Smooth muscle cell (in vitro differentiated cells): Measurements from ENCODE around the gene TSHZ2. TPM values are rescaled to one million over a fixed set of nuclear protein-coding genes. Genes with fewer than 3 reads are reported as not detected.

Experiments
- DNase-seq: peaks from one replicate; lab custom pipeline; 2025; ENCODE audit not compliant: unreplicated experiment; lab: John Stamatoyannopoulos, UW
- H2AFZ ChIP-seq: fragments of 200-600 bp; sonication (generic); 2 replicates; pipeline ENCODE4 v1.6.0; 2016; ENCODE audit warnings: antibody characterized with exemption, low read depth, mild to moderate bottlenecking
- H3F3A ChIP-seq: fragments of 200-600 bp; sonication (generic); 2 replicates; pipeline ENCODE4 v1.6.0; 2017; ENCODE audit warnings: antibody characterized with exemption, low read depth
- H3K27ac ChIP-seq: fragments of 200-600 bp; sonication (generic); 2 replicates; pipeline ENCODE4 v1.5.1; 2016; ENCODE audit warnings: low read depth, mild to moderate bottlenecking
- H3K27me3 ChIP-seq: fragments of 200-600 bp; sonication (generic); 2 replicates; pipeline ENCODE4 v1.6.1; 2016; ENCODE audit warnings: low read depth, mild to moderate bottlenecking
- H3K36me3 ChIP-seq: fragments of 200-600 bp; sonication (generic); 2 replicates; pipeline ENCODE4 v1.5.1; 2016; ENCODE audit warnings: low read depth
- H3K4me1 ChIP-seq: fragments of 200-600 bp; sonication (generic); 2 replicates; pipeline ENCODE4 v1.5.1; 2016; ENCODE audit warnings: low read depth
- H3K4me2 ChIP-seq: fragments of 200-600 bp; sonication (generic); 2 replicates; pipeline ENCODE4 v1.6.0; 2016; ENCODE audit warnings: mild to moderate bottlenecking
- H3K4me3 ChIP-seq: fragments of 200-600 bp; sonication (generic); 2 replicates; pipeline ENCODE4 v1.5.1; 2016; ENCODE audit warnings: mild to moderate bottlenecking
- H3K79me2 ChIP-seq: fragments of 200-600 bp; sonication (generic); 2 replicates; pipeline ENCODE4 v1.6.0; 2016; ENCODE audit warnings: low read depth, mild to moderate bottlenecking
- H3K9ac ChIP-seq: fragments of 200-600 bp; sonication (generic); 2 replicates; pipeline ENCODE4 v1.6.0; 2016; ENCODE audit warnings: low read depth
- H3K9me3 ChIP-seq: fragments of 200-600 bp; sonication (generic); replicated peaks from 2 replicates; pipeline ENCODE4 v1.5.1; 2016; ENCODE audit warnings: low read depth
- H4K20me1 ChIP-seq: fragments of 200-600 bp; sonication (generic); 2 replicates; pipeline ENCODE4 v1.6.0; 2016; ENCODE audit warnings: low read depth
- CTCF ChIP-seq: fragments of 200-600 bp; sonication (generic); IDR thresholded peaks from 2 replicates; pipeline ENCODE4 v1.5.1; 2017; ENCODE audit warnings: borderline replicate concordance, mild to moderate bottlenecking, antibody characterized with exemption; ENCODE audit not compliant: insufficient read depth, poor library complexity, severe bottlenecking
- WGBS: methylation state at CpG from one replicate; pipeline ENCODE4 v1.1.7; 2016; ENCODE audit warnings: low lambda C conversion rate; 5-methylcytosine and 5-hydroxymethylcytosine counted together
- polyA plus RNA-seq: library from polyadenylated mRNA; unstranded; fragments of >200 nt; fragmentation: Nextera tagmentation; extraction: Ambion mirVana; gene quantifications from 2 replicates; pipeline ENCODE4 v1.2.1, GENCODE V29; 2016
- total RNA-seq: library from RNA; depleted of rRNA; stranded (reverse); fragments of >200 nt; gene quantifications from 2 replicates; pipeline ENCODE4 v1.2.3, GENCODE V29; 2014

Gene TSHZ2
- total and polyA plus RNA-seq, 2 experiments from 2014 or later = 4.8 to 6.6 TPM

- H4K20me1 ChIP-seq = no peaks in the 10 kb centered on the region
- H3K36me3 ChIP-seq = no peaks in the 10 kb centered on the region
- no peaks in the 10 kb centered on the region for H3F3A ChIP-seq
- H3K9me3 ChIP-seq = no peaks in the 10 kb centered on the region
- no peak overlapping the region for H3K4me3 ChIP-seq
- DNase-seq = no peak
- no peak for TF ChIP-seq CTCF
- H3K4me2 ChIP-seq = no peak overlapping the region
- WGBS = 53% methylated on average over 6 of the region's 6 CpGs
- H3K27ac ChIP-seq = peak overlapping the region; percentile 21
- peaks cover 14% of the 10 kb centered on the region for H3K4me1 ChIP-seq
- no peak overlapping the region for H3K9ac ChIP-seq
- H2AFZ ChIP-seq = no peak overlapping the region
- no peaks in the 10 kb centered on the region for H3K27me3 ChIP-seq
- H3K79me2 ChIP-seq = no peaks in the 10 kb centered on the region
These were observed 473.2 kb downstream of the TSHZ2 start for GRCh38 chr20:53445321-53445731.

GRCh38 chr20:53445932-53446331, 473.8 kb downstream of the TSHZ2 start:
- TF ChIP-seq CTCF = no peak
- DNase-seq = no peak

GRCh38 chr20:53447316-53447715, 475.2 kb downstream of the TSHZ2 start:
- no peak overlapping the region for H2AFZ ChIP-seq
- no peak for TF ChIP-seq CTCF
- H4K20me1 ChIP-seq = no peaks in the 10 kb centered on the region
- H3F3A ChIP-seq = no peaks in the 10 kb centered on the region
- H3K9me3 ChIP-seq = no peaks in the 10 kb centered on the region
- H3K4me3 ChIP-seq = no peak overlapping the region
- no peak overlapping the region for H3K9ac ChIP-seq
- H3K27ac ChIP-seq = no peak overlapping the region
- DNase-seq = no peak
- H3K79me2 ChIP-seq = no peaks in the 10 kb centered on the region
- H3K4me2 ChIP-seq = no peak overlapping the region
- peaks cover 14% of the 10 kb centered on the region for H3K4me1 ChIP-seq
- H3K36me3 ChIP-seq = no peaks in the 10 kb centered on the region
- H3K27me3 ChIP-seq = no peaks in the 10 kb centered on the region
- WGBS = 81% methylated on average over 3 of the region's 3 CpGs

More at GRCh38 chr20:53445932-53446331, 473.8 kb downstream of the TSHZ2 start:
- H3K9ac ChIP-seq = no peak overlapping the region
- WGBS = over 99% methylated on average over 7 of the region's 7 CpGs
- no peaks in the 10 kb centered on the region for H3K79me2 ChIP-seq
- peak overlapping the region; percentile 8 for H3K27ac ChIP-seq
- H2AFZ ChIP-seq = no peak overlapping the region
- H3K4me1 ChIP-seq = peaks cover 14% of the 10 kb centered on the region
- H3K4me3 ChIP-seq = no peak overlapping the region
- no peak overlapping the region for H3K4me2 ChIP-seq
- no peaks in the 10 kb centered on the region for H3F3A ChIP-seq
- H3K9me3 ChIP-seq = no peaks in the 10 kb centered on the region
- H3K36me3 ChIP-seq = no peaks in the 10 kb centered on the region
- H4K20me1 ChIP-seq = no peaks in the 10 kb centered on the region
- H3K27me3 ChIP-seq = no peaks in the 10 kb centered on the region

DNA sequence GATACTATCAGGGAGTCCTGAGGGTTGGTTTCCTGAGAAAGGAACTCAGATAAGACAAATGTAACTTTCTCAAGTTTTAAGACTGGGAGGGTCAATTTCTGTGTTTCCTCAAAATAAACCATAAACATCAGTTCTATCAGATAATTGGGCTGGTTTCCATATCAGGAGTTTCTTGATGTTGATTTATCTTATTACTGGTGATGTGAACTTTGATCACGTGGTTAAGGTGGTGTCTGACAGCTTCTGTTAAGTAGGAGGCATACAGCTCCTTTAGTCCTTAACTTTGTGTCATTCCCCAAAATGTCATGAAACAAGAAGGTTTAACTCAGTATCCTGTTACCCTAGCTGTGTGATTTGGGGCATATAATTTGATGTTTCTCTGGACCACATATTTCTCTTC, 476.3 kb downstream of the TSHZ2 start:
- H3K4me3 ChIP-seq = no peak overlapping the region
- TF ChIP-seq CTCF = no peak
- no peak for DNase-seq

More for the DNA sequence above, 476.3 kb downstream of the TSHZ2 start:
- Histone ChIP-seq H3K4me2 (no peak overlapping the region), H3K27me3 (no peaks in the 10 kb centered on the region), H4K20me1 (no peaks in the 10 kb centered on the region), H3K36me3 (no peaks in the 10 kb centered on the region), H3K4me1 (peaks cover 14% of the 10 kb centered on the region), H3F3A (no peaks in the 10 kb centered on the region), H2AFZ (no peak overlapping the region), H3K79me2 (no peaks in the 10 kb centered on the region), H3K9me3 (no peaks in the 10 kb centered on the region), H3K27ac (no peak overlapping the region), H3K9ac (no peak overlapping the region)
- 93% methylated on average over 1 of the region's 1 CpG for WGBS
